Measurements from ENCODE around the gene MINAR2.

- TF ChIP-seq CTCF (IDR thresholded peaks at IDR 0.05) (no peak), POLR2A (IDR thresholded peaks at IDR 0.05) (no peak)
Measured at GRCh38 chr5:129773376-129773775, 25.5 kb downstream of the MINAR2 start.
